Hepatocyte (in vitro differentiated cells): ENCODE measurements around the gene OCA2. TPM values are rescaled to one million over a fixed set of nuclear protein-coding genes. Genes with fewer than 3 reads are reported as not detected.

ENCODE experiments used
- DNase-seq: peaks from one replicate; pipeline ENCODE4 v3.0.0-alpha.2; 2016; ENCODE audit warnings: low spot score
- H2AFZ ChIP-seq: fragments of 200-600 bp; sonication (generic); 2 replicates; pipeline ENCODE4 v1.6.0; 2016; ENCODE audit warnings: antibody characterized with exemption, mild to moderate bottlenecking
- H3K27ac ChIP-seq: fragments of 200-600 bp; sonication (generic); 2 replicates; pipeline ENCODE4 v1.5.1; 2016; ENCODE audit warnings: mild to moderate bottlenecking
- H3K27me3 ChIP-seq: fragments of 200-600 bp; sonication (generic); 2 replicates; pipeline ENCODE4 v1.6.1; 2016
- H3K36me3 ChIP-seq: fragments of 200-600 bp; sonication (generic); replicated peaks from 2 replicates; pipeline ENCODE4 v1.5.1; 2016; ENCODE audit warnings: low read depth; ENCODE audit not compliant: insufficient read depth
- H3K4me1 ChIP-seq: fragments of 200-600 bp; sonication (generic); 2 replicates; pipeline ENCODE4 v1.5.1; 2016; ENCODE audit warnings: mild to moderate bottlenecking, moderate library complexity; ENCODE audit not compliant: insufficient read depth
- H3K4me2 ChIP-seq: fragments of 200-600 bp; sonication (generic); 2 replicates; pipeline ENCODE4 v1.6.0; 2016
- H3K4me3 ChIP-seq: fragments of 200-600 bp; sonication (generic); 2 replicates; pipeline ENCODE4 v1.5.1; 2016; ENCODE audit warnings: mild to moderate bottlenecking
- H3K79me2 ChIP-seq: fragments of 200-600 bp; sonication (generic); 2 replicates; pipeline ENCODE4 v1.6.0; 2017; ENCODE audit warnings: mild to moderate bottlenecking
- H3K9me2 ChIP-seq: fragments of 200-600 bp; sonication (generic); replicated peaks from 2 replicates; pipeline ENCODE4 v1.6.0; 2017; ENCODE audit warnings: mild to moderate bottlenecking; ENCODE audit not compliant: insufficient read depth
- H3K9me3 ChIP-seq: fragments of 200-600 bp; sonication (generic); 2 replicates; pipeline ENCODE4 v1.5.1; 2016; ENCODE audit warnings: low read depth, mild to moderate bottlenecking
- H4K20me1 ChIP-seq: fragments of 200-600 bp; sonication (generic); 2 replicates; pipeline ENCODE4 v1.6.0; 2016; ENCODE audit warnings: mild to moderate bottlenecking; ENCODE audit not compliant: insufficient read depth, poor library complexity, severe bottlenecking
- CTCF ChIP-seq: fragments of 200-600 bp; sonication (generic); IDR thresholded peaks from 2 replicates; pipeline ENCODE4 v1.5.1; 2016; ENCODE audit warnings: antibody characterized with exemption, mild to moderate bottlenecking; ENCODE audit not compliant: poor library complexity
- EZH2 ChIP-seq: fragments of 200-600 bp; sonication (generic); IDR thresholded peaks from 2 replicates; pipeline ENCODE4 v1.6.1; 2016; ENCODE audit warnings: antibody characterized with exemption, mild to moderate bottlenecking, borderline replicate concordance
- EZH2phosphoT487 ChIP-seq: fragments of 200-600 bp; sonication (generic); IDR thresholded peaks from one replicate; pipeline ENCODE4 v1.6.1; 2018; ENCODE audit warnings: antibody characterized with exemption, mild to moderate bottlenecking, low read depth, moderate library complexity; ENCODE audit not compliant: unreplicated experiment, severe bottlenecking
- WGBS: methylation state at CpG from one replicate; pipeline ENCODE4 v1.1.6; 2016; ENCODE audit warnings: low lambda C conversion rate; ENCODE audit errors: missing lambda C conversion rate; 5-methylcytosine and 5-hydroxymethylcytosine counted together
- polyA plus RNA-seq: library from polyadenylated mRNA; unstranded; fragments of >200 nt; fragmentation: Nextera tagmentation; extraction: Ambion mirVana; gene quantifications from 2 replicates; pipeline ENCODE4 v1.2.1, GENCODE V29; 2016
- total RNA-seq: library from RNA; depleted of rRNA; stranded (reverse); fragments of >200 nt; gene quantifications from 2 replicates; pipeline ENCODE4 v1.2.3, GENCODE V29; 2014

OCA2 gene
- total and polyA plus RNA-seq, 2 experiments from 2014 or later: 25.1 to 27.7 TPM

GRCh38 chr15:27771892-27772291 lies 327.2 kb downstream of the OCA2 start:
- Histone ChIP-seq H3K4me2 (no peak overlapping the region), H3K9me3 (no peaks in the 10 kb centered on the region), H3K36me3 (no peaks in the 10 kb centered on the region), H3K9me2 (no peaks in the 10 kb centered on the region), H2AFZ (no peak overlapping the region), H3K4me1 (no peaks in the 10 kb centered on the region), H3K4me3 (no peak overlapping the region), H3K27me3 (no peaks in the 10 kb centered on the region), H3K79me2 (no peaks in the 10 kb centered on the region), H4K20me1 (no peaks in the 10 kb centered on the region), H3K27ac (no peak overlapping the region)
- 95% methylated on average over 7 of the region's 7 CpGs for WGBS
- no peak for TF ChIP-seq EZH2
- no peak for TF ChIP-seq CTCF
- TF ChIP-seq EZH2phosphoT487: no peak
- DNase-seq: no peak

DNA sequence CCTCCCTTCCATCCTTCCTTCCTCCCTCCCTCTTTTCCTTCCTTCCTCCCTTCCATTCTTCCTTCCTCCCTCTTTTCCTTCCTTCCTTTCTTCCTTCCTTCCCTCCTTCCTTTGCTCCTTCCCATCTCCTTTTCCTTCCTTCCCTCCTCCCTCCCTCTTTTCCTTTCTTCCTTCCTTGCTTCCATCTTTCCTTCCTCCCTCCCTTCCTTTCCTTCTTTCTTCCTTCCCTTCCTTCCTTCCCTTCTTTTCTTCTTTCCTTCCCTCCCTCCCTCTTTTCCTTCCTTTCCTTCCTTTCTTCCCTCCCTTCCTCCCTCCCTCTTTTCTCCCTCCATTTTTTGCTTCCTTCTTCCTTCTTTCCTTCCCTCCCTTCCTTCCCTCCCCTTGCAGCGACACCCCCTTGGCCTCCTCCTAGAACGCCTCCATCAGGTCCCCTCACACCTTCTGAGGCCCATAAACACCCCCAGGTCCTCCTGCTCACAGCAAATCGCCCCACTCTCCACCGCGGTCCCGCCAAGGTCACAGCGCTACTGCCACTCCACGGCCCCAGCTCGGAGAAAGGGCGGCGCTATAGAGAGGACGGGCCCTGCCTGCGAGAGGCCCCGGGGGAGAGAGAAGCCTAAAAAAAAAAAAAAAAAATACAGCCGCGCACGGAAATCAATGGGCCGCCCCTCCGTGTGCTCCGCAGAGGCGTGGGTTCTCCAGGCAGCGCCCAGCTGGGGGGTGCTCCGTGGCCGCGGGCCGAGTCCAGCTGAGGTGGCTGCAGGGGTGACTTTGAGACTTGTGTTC lies 328.2 kb downstream of the OCA2 start:
- no peaks in the 10 kb centered on the region for H3K4me1 ChIP-seq
- H3K4me2 ChIP-seq: no peak overlapping the region
- H3K36me3 ChIP-seq: no peaks in the 10 kb centered on the region
- no peaks in the 10 kb centered on the region for H4K20me1 ChIP-seq
- no peaks in the 10 kb centered on the region for H3K9me3 ChIP-seq
- no peak for DNase-seq
- no peak overlapping the region for H3K27ac ChIP-seq
- H2AFZ ChIP-seq: no peak overlapping the region
- WGBS: 95% methylated on average over 22 of the region's 26 CpGs
- H3K9me2 ChIP-seq: no peaks in the 10 kb centered on the region
- H3K27me3 ChIP-seq: no peaks in the 10 kb centered on the region
- H3K4me3 ChIP-seq: no peak overlapping the region
- H3K79me2 ChIP-seq: no peaks in the 10 kb centered on the region
- TF ChIP-seq CTCF (no peak), EZH2phosphoT487 (no peak), EZH2 (no peak)

DNA sequence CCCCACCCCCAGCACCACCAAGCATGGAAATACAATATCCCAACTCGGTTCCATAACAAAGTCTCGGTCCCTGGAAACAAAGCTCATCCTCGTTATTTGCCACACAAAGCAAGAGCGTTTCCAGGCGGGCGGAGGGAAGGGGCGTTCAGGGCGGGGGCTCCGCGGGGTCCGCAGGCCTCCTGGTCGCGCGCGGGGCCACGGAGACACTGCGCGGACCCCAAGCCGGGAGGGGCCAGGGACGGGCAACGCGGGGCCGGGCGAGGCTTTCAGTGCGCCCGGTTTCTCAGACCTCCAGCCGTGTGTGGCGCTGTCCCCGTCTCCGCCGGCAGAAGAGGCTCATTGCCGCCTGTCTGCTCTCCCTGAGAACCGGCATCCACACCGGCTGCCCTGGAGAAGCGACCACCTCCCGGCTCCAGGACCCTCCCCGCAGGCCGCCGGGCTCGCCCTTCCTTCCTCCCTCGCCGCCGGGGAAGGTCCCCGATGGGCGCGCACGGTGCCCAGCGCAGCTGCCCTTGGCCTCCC lies 329.0 kb downstream of the OCA2 start:
- no peak overlapping the region for H3K4me3 ChIP-seq
- H3K36me3 ChIP-seq: no peaks in the 10 kb centered on the region
- no peak overlapping the region for H2AFZ ChIP-seq
- H3K27ac ChIP-seq: no peak overlapping the region
- no peak for DNase-seq
- H3K4me1 ChIP-seq: no peaks in the 10 kb centered on the region
- no peaks in the 10 kb centered on the region for H4K20me1 ChIP-seq
- no peaks in the 10 kb centered on the region for H3K9me3 ChIP-seq
- H3K79me2 ChIP-seq: no peaks in the 10 kb centered on the region
- H3K27me3 ChIP-seq: no peaks in the 10 kb centered on the region
- TF ChIP-seq CTCF: no peak
- TF ChIP-seq EZH2: no peak
- TF ChIP-seq EZH2phosphoT487: no peak
- H3K9me2 ChIP-seq: no peaks in the 10 kb centered on the region
- WGBS: 97% methylated on average over 15 of the region's 48 CpGs
- no peak overlapping the region for H3K4me2 ChIP-seq
